HG03039 (cell line): ENCODE results near the gene OTC.

Experiments
- ATAC-seq: cut with Tn5 transposase; IDR thresholded peaks from one replicate; pipeline ENCODE4 v1.9.1; 2021; ENCODE audit warnings: mild to moderate bottlenecking, moderate library complexity; ENCODE audit not compliant: unreplicated experiment

Gene OTC

GRCh38 chrX:38357747-38358673 lies 5.6 kb downstream of the OTC start:
- no peak for ATAC-seq

DNA sequence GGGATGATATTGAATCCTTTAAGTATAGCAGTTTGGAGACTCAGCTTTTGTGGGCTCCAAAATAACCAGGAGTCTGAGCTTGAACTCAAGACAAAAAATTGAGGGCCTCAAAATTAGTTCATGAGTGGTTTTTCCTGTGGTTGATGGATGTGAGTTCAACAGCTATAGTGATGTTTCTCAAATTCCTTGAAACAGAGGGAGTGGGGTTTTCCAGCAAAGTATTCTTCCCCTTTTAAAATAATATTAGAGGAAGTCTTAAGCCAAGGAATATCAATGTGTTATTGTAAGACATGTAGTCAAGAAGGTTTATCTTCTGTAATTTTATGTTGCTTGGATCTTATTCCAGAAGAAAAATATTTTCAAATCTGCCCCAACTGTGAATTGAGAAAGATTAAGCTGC lies 10.6 kb downstream of the OTC start:
- ATAC-seq, result no peak

DNA sequence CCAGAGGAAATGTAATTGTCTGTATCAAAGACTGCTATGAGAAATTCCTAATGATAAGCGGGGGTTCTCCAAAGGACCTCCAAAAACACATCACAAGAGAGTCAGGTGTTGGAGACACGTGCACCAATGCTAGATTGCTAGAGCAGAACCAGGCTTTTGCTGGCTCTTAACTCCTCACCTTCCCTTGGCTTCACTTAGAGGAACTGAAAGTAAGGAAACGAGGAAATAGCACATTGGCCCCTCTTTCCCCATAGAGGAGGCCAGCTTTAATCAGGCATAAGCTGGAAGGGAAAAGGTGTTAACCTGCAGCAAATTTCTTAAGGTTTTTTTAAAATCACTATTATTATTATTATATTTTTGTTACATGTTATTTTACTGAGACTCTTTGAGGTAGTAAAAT lies 13.6 kb downstream of the OTC start:
- ATAC-seq, result no peak

DNA sequence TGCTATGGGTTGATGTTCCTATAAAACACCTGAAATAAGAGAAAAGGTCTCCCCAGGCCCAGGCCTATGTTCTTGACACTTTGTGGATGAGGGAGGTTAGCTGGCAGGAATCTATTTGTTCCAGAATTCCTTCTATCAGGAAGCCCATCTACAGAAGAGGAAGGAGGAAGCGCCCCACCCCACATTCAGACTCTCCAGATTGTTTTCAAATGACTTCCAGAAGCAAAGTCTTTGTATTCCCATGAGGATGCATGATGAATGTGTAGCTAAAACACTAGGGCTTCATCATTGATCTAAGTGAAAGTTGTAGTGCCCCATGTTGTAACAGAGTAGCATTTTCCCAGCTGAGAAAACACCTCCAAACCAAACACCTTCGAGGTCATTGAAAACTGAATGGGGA lies 16.4 kb downstream of the OTC start:
- no peak for ATAC-seq

GRCh38 chrX:38371641-38372040 lies 19.2 kb downstream of the OTC start:
- ATAC-seq, result no peak

DNA sequence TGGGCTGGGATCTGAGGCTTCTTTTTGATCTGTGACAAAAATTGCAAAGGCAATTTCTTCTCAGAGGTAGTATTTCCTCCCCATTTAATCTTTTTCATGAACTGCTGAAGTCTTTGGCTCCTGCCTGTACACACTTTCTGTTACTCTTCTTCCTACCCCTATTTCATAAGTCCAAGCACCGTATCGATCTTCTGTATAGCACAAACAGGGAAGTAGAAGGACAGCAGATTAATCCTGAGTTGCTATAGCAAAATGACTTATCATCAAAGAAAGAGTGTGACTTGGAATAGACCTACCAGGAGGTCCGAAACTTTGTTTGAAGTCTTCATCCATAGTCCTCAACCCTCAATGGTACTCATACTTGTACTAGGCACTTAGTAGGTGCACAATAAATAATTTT lies 22.0 kb downstream of the OTC start:
- ATAC-seq, result no peak

- ATAC-seq, result no peak
Measured at GRCh38 chrX:38375891-38376290, 23.5 kb downstream of the OTC start.

GRCh38 chrX:38376747-38377146 lies 24.3 kb downstream of the OTC start:
- no peak for ATAC-seq

DNA sequence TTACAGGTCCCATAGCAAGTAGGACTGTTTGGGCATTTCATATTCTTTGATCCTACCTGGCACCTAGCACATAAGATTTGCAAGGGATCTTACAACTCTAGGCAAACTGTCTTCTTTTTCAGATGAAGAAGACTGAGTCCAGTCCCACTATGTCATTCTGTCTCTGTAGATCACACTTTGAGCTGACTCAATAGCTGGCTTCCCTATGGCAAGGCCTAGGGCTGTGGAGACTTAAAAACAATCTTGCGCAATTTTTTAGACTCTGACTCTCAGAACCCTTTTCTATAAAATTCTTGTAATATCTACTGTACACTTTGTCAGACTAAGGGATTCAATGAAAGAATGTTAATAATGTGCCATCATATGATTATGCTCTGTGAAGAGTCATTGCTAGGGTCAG lies 26.7 kb downstream of the OTC start:
- no peak for ATAC-seq

GRCh38 chrX:38382663-38383062 lies 30.3 kb downstream of the OTC start:
- no peak for ATAC-seq

DNA sequence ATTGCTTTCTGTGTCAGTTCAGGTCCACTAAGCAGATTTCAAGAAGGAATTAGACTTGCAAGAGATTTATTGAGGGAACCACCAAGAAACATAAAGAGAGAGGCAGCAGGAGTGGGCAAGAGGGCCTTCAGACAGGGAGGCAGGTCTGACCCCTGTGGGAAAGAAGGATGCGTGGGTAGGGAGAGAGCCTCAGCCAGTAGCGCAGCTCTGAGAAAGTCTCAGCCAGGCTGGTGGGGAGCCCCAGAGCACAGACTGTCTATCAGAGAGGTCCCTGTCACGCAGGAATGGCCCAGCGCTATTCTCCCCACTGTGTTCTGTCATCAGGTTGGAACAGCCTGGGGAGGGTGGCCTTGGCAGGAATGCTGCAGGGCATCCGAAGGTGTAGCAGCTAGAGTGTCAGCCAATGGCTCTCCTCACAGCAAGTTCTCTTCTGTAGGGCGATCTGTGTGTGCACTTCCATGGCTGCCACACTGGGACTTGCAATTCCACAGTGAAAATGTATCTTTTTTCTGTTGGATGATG lies 48.0 kb downstream of the OTC start:
- no peak for ATAC-seq

DNA sequence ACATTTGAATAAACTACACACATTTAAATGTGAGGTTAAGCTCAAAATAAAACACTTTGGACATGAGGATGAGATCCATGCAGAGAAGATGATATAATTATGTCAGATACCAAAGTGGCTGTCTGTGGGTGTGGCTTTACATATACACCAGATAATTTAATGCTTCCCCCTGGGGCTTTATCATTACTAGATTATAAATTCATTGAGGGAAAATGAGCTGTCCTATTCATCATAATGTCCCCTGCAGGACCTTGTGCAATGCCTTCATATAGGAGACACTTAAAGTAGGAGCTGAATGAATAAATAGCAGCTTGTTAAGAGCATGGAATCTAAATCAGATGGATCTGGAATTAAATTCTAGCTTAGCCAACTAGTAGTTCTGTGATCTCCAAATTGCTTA lies 49.7 kb downstream of the OTC start:
- no peak for ATAC-seq

- ATAC-seq, result no peak
Measured at GRCh38 chrX:38403834-38404233, 51.4 kb downstream of the OTC start.

DNA sequence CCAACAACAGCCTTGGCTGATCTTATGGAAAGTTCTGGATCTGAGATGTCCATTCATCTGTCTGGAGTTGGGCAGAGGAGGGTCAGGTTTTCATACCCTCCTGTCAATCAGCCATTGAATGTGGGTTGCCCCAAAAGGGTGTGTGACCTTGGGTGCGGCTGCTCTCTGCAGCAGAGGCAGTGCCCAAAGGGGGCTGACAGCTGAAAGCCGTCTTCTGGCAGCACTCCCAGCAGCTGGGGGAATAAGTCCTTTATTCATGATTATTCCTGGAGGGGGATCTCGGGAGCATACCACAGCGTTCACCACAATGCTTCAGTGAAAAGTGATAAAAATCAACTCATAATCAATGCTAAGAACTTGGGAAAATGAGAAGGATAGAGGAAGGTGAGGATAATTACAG lies 54.7 kb downstream of the OTC start:
- no peak for ATAC-seq

GRCh38 chrX:38409289-38409688 lies 56.9 kb downstream of the OTC start:
- no peak for ATAC-seq

DNA sequence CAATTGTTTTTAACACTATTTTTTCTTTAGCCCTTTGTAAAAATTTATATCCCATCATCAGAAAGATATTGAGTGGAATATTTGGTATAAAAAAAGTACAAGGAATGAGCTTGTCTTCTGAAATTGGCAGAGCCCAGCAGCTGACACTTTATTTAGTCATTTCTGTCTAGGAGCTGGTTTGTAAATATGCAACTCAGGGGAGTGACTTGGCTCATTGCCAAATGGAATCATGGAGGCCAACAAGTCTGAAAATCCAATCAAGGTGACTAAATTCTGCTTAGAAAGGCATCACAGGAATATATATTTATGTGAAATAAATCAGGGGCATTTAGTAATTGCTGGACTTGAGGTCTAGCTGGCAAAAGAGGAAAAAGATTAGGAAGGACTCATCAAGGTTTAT lies 74.4 kb downstream of the OTC start:
- ATAC-seq, result no peak

- ATAC-seq, result no peak
Measured at GRCh38 chrX:38431525-38431924, 79.1 kb downstream of the OTC start.

DNA sequence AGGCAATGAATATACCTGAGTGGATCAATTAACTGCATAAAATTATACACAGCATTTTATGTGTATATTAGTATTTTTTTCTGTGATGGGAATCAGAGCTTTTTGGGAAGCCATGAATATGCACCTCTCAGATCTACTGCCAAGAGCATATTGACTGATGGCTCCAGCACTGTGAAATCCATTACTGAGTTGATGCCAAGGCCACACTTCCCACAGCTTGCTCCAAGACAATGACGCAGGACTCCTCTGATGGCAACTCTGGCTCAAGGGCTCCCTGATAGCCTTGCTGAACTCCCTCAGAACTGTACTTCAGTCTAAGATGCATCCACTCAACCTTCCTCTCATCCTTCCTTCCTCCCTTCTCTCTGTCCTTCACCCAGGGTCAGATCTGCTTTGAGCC lies 82.7 kb downstream of the OTC start:
- no peak for ATAC-seq

DNA sequence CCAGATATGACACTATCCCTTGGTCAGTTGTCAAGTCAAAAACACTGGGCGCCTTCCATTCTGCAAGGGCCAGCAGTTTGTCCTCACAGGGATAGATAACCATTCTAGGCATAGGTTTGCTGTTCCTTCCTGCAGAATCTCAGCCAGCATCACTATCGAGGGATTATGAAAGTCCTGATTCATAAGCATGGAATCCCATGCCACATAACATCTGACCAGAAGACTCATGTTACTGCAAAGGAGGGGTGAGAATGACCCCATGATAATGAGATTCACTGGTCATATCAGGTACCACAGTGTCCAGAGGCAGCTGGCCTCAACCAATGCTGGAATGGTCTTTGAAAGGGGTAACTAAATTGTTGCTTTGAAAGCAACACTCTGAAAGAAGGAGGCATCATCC lies 84.7 kb downstream of the OTC start:
- ATAC-seq, result no peak

- ATAC-seq, result no peak
Measured at GRCh38 chrX:38438321-38438720, 85.9 kb downstream of the OTC start.

- no peak for ATAC-seq
Measured at GRCh38 chrX:38452603-38453002, 100.2 kb downstream of the OTC start.

- no peak for ATAC-seq
Measured at GRCh38 chrX:38458071-38458470, 105.7 kb downstream of the OTC start.

- no peak for ATAC-seq
Measured at GRCh38 chrX:38462257-38462656, 109.9 kb downstream of the OTC start.
